Right atrium auricular region (tissue), 2 donors: ENCODE measurements around the gene PPP1R14B. TPM values are rescaled to one million over a fixed set of nuclear protein-coding genes. Genes with fewer than 3 reads are reported as not detected.

ENCODE experiments used
- DNase-seq: peaks from one replicate; pipeline ENCODE4 v3.0.0-alpha.2; 2019; ENCODE audit warnings: low spot score
- H3K27ac ChIP-seq, 2 donors: fragments of 200-600 bp; sonication (generic); 1 replicate in 1 of 2; 2 replicates in 1 of 2; pipeline ENCODE4 v1.5.1; 2016 to 2019
- H3K27me3 ChIP-seq, 2 donors: fragments of 200-600 bp; sonication (generic); one replicate each; pipeline versions ENCODE4 v1.5.1 to v1.6.0; 2017 to 2019
- H3K36me3 ChIP-seq: fragments of 200-600 bp; sonication (generic); one replicate; pipeline ENCODE4 v1.5.1; 2016
- H3K4me1 ChIP-seq, 2 donors: fragments of 200-600 bp; sonication (generic); one replicate each; pipeline versions ENCODE4 v1.5.1 to v1.6.0; 2017 to 2019
- H3K4me3 ChIP-seq, 2 donors: fragments of 200-600 bp; sonication (generic); 1 replicate in 1 of 2; 2 replicates in 1 of 2; pipeline ENCODE4 v1.5.1; 2017 to 2019; ENCODE audit warnings: mild to moderate bottlenecking in 1 of 2, moderate library complexity in 1 of 2
- H3K9me3 ChIP-seq, 2 donors: fragments of 200-600 bp; sonication (generic); one replicate each; pipeline ENCODE4 v1.5.1; 2019
- total RNA-seq, 2 donors: library from RNA; depleted of rRNA; stranded (reverse); fragments of >200 nt; gene quantifications; one replicate each; pipeline ENCODE4 v1.1.0, GENCODE V29; 2016
- TF ChIP-seq, protein P1 (sequence below), 2 donors: fragments of 200-600 bp; sonication (generic); IDR thresholded peaks; one replicate each; pipeline ENCODE4 v1.5.1; 2019; ENCODE audit warnings: antibody characterized with exemption in 2 of 2

PPP1R14B gene
- total RNA-seq, 2 donors from 2014 or later, result 76.4 to 99.2 TPM

GRCh38 chr11:64211181-64211872, 35.4 kb downstream of the PPP1R14B start:
- no peaks in the 10 kb centered on the region for H3K9me3 ChIP-seq
- H3K27ac ChIP-seq, result no peak overlapping the region
- TF ChIP-seq, protein P1, sequence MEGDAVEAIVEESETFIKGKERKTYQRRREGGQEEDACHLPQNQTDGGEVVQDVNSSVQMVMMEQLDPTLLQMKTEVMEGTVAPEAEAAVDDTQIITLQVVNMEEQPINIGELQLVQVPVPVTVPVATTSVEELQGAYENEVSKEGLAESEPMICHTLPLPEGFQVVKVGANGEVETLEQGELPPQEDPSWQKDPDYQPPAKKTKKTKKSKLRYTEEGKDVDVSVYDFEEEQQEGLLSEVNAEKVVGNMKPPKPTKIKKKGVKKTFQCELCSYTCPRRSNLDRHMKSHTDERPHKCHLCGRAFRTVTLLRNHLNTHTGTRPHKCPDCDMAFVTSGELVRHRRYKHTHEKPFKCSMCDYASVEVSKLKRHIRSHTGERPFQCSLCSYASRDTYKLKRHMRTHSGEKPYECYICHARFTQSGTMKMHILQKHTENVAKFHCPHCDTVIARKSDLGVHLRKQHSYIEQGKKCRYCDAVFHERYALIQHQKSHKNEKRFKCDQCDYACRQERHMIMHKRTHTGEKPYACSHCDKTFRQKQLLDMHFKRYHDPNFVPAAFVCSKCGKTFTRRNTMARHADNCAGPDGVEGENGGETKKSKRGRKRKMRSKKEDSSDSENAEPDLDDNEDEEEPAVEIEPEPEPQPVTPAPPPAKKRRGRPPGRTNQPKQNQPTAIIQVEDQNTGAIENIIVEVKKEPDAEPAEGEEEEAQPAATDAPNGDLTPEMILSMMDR (IDR thresholded peaks at IDR 0.05), result no peak
- no peaks in the 10 kb centered on the region for H3K27me3 ChIP-seq
- no peak for DNase-seq
- H3K4me3 ChIP-seq, result no peak overlapping the region
- peaks cover 0 to 22% of the 10 kb centered on the region in 2 donors for H3K4me1 ChIP-seq
- peaks cover 14% of the 10 kb centered on the region for H3K36me3 ChIP-seq

DNA sequence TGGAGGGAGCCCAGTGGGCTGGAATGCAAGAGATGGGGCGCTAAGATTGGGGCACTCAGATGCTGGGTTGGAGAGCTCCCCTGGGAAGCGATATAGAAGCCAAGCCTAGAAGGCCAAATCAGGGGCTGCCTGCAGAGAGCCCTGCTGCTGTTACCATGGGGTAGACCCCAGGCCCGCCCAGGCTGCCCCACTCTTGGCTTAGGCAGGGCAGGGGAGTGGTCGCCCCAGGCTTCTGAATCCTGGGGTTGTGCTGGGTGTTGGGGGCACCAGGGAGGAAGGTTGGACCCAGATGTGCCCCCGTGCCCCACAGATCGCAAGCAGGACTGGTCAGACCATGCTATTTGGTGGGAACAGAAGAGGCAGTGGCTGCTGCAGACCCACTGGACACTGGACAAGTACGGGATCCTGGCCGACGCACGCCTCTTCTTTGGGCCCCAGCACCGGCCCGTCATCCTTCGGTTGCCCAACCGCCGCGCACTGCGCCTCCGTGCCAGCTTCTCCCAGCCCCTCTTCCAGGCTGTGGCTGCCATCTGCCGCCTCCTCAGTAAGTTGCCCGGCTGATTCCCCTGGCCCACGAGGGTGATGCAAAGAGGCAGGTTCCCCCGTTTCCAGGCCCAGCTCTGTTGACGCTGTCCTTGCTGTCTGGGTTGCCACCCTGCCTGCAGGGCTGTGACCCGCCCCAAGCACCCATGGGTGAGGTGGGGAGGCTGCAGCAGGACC, 36.3 kb downstream of the PPP1R14B start:
- Histone ChIP-seq H3K4me3 (no peak overlapping the region), H3K27me3 (no peaks in the 10 kb centered on the region), H3K4me1 (peaks cover 0 to 26% of the 10 kb centered on the region in 2 donors), H3K27ac (no peak overlapping the region), H3K9me3 (no peaks in the 10 kb centered on the region), H3K36me3 (peaks cover 16% of the 10 kb centered on the region)
- TF ChIP-seq, protein P1 (IDR thresholded peaks at IDR 0.05), result no peak
- no peak for DNase-seq

DNA sequence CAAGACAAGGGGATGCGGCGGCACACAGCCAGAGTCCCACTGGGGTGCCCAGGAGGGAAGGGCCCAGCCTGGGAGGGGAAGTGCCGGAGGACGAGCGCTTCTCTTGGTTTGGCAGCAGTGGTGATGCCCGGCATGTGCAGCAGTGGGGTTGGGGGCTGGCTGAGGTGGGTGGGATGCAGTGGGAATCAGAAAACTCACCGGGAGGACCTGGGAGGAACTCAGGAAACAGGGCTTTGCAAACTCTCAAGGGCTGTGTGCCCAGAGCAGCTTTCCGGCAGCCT, 37.2 kb downstream of the PPP1R14B start:
- DNase-seq, result no peak
- no peaks in the 10 kb centered on the region for H3K9me3 ChIP-seq
- TF ChIP-seq, protein P1 (IDR thresholded peaks at IDR 0.05), result no peak
- no peak overlapping the region for H3K4me3 ChIP-seq
- H3K36me3 ChIP-seq, result peaks cover 16% of the 10 kb centered on the region
- peaks cover 0 to 33% of the 10 kb centered on the region in 2 donors for H3K4me1 ChIP-seq
- H3K27ac ChIP-seq, result no peak overlapping the region
- no peaks in the 10 kb centered on the region for H3K27me3 ChIP-seq

DNA sequence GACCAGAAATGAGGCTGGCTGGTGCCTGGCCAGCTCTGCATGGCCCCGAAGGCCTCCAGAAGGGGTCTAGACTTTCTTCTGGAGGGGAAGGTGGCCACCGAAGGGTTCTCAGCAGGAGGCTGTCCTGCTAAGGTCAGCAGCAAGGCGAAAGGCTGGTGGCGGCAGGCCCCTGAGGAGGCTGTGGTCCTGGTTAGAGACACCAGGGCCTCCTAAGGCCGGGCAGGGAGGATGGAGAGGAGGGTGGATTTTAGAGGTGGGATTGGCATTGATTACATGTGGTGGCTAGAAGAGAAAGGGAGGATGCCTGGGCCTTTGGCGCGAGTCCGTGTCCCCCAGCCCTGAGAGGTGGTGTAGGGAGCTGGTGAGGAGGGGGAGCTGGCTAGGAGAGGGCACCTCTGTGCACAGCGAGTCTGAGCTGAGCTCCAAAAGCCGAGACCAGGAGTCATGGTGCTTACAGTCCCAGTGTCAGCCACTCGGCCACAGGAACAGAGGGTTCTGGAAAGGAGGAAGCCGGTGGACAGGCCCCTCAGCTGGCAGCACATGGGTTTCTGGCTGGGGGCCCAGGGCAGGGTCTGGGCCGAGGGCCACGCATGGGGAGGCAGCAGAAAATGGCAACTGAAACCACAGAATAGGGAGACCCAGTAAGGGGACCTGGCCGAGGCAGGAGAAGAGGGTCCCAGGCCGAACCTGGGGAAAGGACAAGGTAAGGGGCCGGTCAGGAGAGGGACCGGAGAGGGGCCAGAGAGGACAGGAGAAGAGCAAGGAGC, 37.8 kb downstream of the PPP1R14B start:
- peak overlapping the region; percentile 84 to 92 for H3K27ac ChIP-seq
- H3K4me3 ChIP-seq, result no peak overlapping the region
- TF ChIP-seq, protein P1 (IDR thresholded peaks at IDR 0.05), result no peak
- peaks cover 20% of the 10 kb centered on the region for H3K36me3 ChIP-seq
- H3K4me1 ChIP-seq, result peaks cover 0 to 38% of the 10 kb centered on the region in 2 donors
- H3K9me3 ChIP-seq, result no peaks in the 10 kb centered on the region
- no peaks in the 10 kb centered on the region for H3K27me3 ChIP-seq
- no peak for DNase-seq

DNA sequence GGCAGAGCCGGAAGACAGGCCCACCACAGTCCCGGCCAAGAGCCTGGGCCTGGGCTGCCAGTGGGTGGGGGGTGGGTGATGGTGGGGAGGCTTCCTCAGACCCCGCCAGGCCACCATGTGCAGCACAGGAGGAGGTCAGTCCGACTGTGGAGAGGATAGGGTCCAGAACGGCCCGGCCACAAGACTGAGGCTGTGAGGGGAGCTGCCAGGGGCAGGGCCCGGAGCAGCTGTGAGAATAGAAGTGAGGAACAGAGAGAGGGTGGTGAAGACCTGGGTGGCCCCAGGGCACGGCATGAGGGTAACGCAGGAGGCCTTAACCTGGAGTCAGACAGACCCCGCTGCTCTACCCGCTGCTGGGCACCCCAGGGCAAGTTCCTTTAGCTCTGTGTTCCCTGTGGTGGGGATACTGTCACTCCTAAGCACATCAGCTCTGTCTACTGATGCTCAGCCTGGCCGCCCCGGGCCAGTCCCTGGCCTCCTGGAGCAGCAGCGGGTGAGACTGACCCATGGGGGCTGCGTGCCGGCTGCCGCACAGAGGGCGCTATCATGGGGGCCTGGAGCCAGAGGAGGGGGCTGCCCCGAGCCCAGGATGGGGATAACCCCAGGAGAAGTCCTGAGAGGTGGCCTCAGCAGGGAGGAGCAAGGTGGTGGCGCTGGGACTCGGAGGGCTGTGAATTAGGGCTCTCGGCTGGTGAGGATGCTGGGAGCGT, 38.5 kb downstream of the PPP1R14B start:
- Histone ChIP-seq H3K36me3 (peaks cover 27% of the 10 kb centered on the region), H3K27me3 (no peaks in the 10 kb centered on the region), H3K4me3 (peak overlapping the region; percentile 43 to 49), H3K27ac (peak overlapping the region; percentile 84 to 92), H3K9me3 (no peaks in the 10 kb centered on the region), H3K4me1 (peaks cover 0 to 38% of the 10 kb centered on the region in 2 donors)
- DNase-seq, result no peak
- TF ChIP-seq, protein P1 (IDR thresholded peaks at IDR 0.05), result no peak
